Stomach (tissue), 4 donors: ENCODE data around the gene ARX.

Experiments
- CTCF ChIP-seq, 7 experiments: fragments of 450-650 bp in 4 of 7; fragments of 200-600 bp in 3 of 7; sonication (generic) in 3 of 7; IDR thresholded peaks; one replicate each; pipeline ENCODE4 v1.5.1; 2016 to 2019; ENCODE audit warnings: antibody characterized with exemption in 7 of 7, control low read depth in 2 of 7, mild to moderate bottlenecking in 1 of 7
- EP300 ChIP-seq: sonication (generic); formaldehyde crosslinking; IDR thresholded peaks from one replicate; pipeline ENCODE4 v1.6.1; 2017; ENCODE audit warnings: antibody characterized with exemption
- POLR2A ChIP-seq, 4 donors: fragments of 450-650 bp; IDR thresholded peaks; one replicate each; pipeline ENCODE4 v1.6.1; 2016; ENCODE audit warnings: antibody characterized with exemption in 4 of 4, control low read depth in 2 of 4, mild to moderate bottlenecking in 1 of 4, moderate library complexity in 1 of 4
- POLR2AphosphoS5 ChIP-seq, 3 donors: sonication (generic); formaldehyde crosslinking; IDR thresholded peaks; one replicate each; pipeline ENCODE4 v1.6.1; 2016; ENCODE audit warnings: antibody characterized with exemption in 3 of 3

DNA sequence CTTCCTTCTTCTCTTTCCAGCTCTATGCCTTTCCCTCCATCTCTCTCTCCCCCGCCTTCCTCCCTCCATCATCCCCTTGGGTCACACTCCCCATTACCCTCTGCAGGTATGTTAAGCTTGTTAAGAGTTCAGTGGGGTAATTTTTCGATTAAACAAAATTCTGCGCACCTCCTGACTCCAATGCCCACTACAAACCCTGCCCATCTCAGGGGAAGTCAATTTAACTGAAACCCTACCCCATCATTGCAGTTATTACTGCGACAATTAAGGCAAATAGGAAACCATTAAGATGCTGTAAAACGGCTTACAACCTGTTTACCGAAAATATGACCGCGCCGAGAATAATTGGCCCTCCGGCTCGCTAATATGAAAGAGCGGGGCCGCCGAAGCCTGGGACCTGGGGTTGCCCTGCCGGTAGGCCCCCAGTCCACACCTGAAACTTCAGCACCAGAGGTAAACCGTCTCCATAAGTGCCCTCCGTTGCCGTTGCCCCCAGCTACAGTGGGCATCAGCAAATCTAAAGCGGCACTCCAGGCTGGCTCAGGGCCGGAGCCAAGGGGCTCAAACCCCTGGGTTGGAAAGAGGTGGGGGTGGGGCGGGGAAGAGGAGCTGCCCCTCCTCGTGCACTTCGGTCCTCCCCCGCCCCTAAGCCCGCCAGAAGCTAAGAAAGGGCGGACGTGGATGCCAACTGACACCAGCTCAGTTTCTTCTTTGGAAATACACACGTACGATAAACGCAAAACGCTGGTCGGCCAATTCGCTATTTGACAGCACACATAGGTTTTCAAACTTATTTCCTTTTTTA lies 4.8 kb downstream of the ARX start:
- TF ChIP-seq CTCF (IDR thresholded peaks at IDR 0.05) (no peak), POLR2AphosphoS5 (IDR thresholded peaks at IDR 0.05) (no peak), POLR2A (IDR thresholded peaks at IDR 0.05) (no peak), EP300 (no peak)
